ENCODE data around the gene SLC38A1. TPM values are rescaled to one million over a fixed set of nuclear protein-coding genes. Genes with fewer than 3 reads are reported as not detected.

The SLC38A1 gene
- total and polyA plus RNA-seq, 2 donors from 2014 or later, result 13.3 to 124 TPM

GRCh38 chr12:46219877-46220655 is 48.8 kb downstream of the SLC38A1 start:
- Histone ChIP-seq H3K36me3 (ENCODE audit: control insufficient read depth in 2 of 3, insufficient read depth in 3 of 3, low read length in 3 of 3) (no peaks in the 10 kb centered on the region), H3K9ac (ENCODE audit: low read length in 3 of 3) (no peak overlapping the region), H3K9me3 (ENCODE audit: control insufficient read depth in 2 of 3, insufficient read depth in 1 of 3, low read length in 3 of 3) (no peaks in the 10 kb centered on the region), H3K4me1 (ENCODE audit: control insufficient read depth in 2 of 3, insufficient read depth in 2 of 3, low read depth in 1 of 3, low read length in 3 of 3) (peaks cover 0 to 5% (median 0%) of the 10 kb centered on the region in 3 donors), H3K27me3 (ENCODE audit: control insufficient read depth, insufficient read depth, low read length) (no peaks in the 10 kb centered on the region), H3K4me3 (ENCODE audit: low read length in 3 of 3) (no peak overlapping the region), H3K27ac (ENCODE audit: low read depth in 2 of 2, low read length in 2 of 2) (peak overlapping the region in 1 of 2 donors; percentile 9)
- intact Hi-C loops (cut with DNase I), result no loop called here
- DNase-seq, result no peak
- TF ChIP-seq CTCF (IDR thresholded peaks at IDR 0.05; ENCODE audit: borderline replicate concordance, extremely low read depth, insufficient read depth), result no peak
- FAIRE-seq, result no peak

GRCh38 chr12:46219132-46219876 is 49.5 kb downstream of the SLC38A1 start:
- intact Hi-C loops (cut with DNase I), result no loop called here
- no peak for TF ChIP-seq CTCF (IDR thresholded peaks at IDR 0.05; ENCODE audit: borderline replicate concordance, extremely low read depth, insufficient read depth)
- DNase-seq (no peak), FAIRE-seq (no peak)
- Histone ChIP-seq H3K9ac (ENCODE audit: low read length in 3 of 3) (no peak overlapping the region), H3K27me3 (ENCODE audit: control insufficient read depth, insufficient read depth, low read length) (no peaks in the 10 kb centered on the region), H3K36me3 (ENCODE audit: control insufficient read depth in 2 of 3, insufficient read depth in 3 of 3, low read length in 3 of 3) (no peaks in the 10 kb centered on the region), H3K4me1 (ENCODE audit: control insufficient read depth in 2 of 3, insufficient read depth in 2 of 3, low read depth in 1 of 3, low read length in 3 of 3) (peaks cover 0 to 5% (median 0%) of the 10 kb centered on the region in 3 donors), H3K27ac (ENCODE audit: low read depth in 2 of 2, low read length in 2 of 2) (peak overlapping the region in 1 of 2 donors; percentile 9), H3K9me3 (ENCODE audit: control insufficient read depth in 2 of 3, insufficient read depth in 1 of 3, low read length in 3 of 3) (no peaks in the 10 kb centered on the region), H3K4me3 (ENCODE audit: low read length in 3 of 3) (no peak overlapping the region)

GRCh38 chr12:46218322-46219095 is 50.3 kb downstream of the SLC38A1 start:
- H3K4me3 ChIP-seq (ENCODE audit: low read length in 3 of 3), result no peak overlapping the region
- H3K27me3 ChIP-seq (ENCODE audit: control insufficient read depth, insufficient read depth, low read length), result no peaks in the 10 kb centered on the region
- H3K36me3 ChIP-seq (ENCODE audit: control insufficient read depth in 2 of 3, insufficient read depth in 3 of 3, low read length in 3 of 3), result no peaks in the 10 kb centered on the region
- no peak overlapping the region for H3K27ac ChIP-seq (ENCODE audit: low read depth in 2 of 2, low read length in 2 of 2)
- no peak for DNase-seq
- no peak overlapping the region for H3K9ac ChIP-seq (ENCODE audit: low read length in 3 of 3)
- no peaks in the 10 kb centered on the region for H3K9me3 ChIP-seq (ENCODE audit: control insufficient read depth in 2 of 3, insufficient read depth in 1 of 3, low read length in 3 of 3)
- intact Hi-C loops (cut with DNase I), result no loop called here
- H3K4me1 ChIP-seq (ENCODE audit: control insufficient read depth in 2 of 3, insufficient read depth in 2 of 3, low read depth in 1 of 3, low read length in 3 of 3), result peaks cover 0 to 5% (median 0%) of the 10 kb centered on the region in 3 donors
- no peak for FAIRE-seq
- no peak for TF ChIP-seq CTCF (IDR thresholded peaks at IDR 0.05; ENCODE audit: borderline replicate concordance, extremely low read depth, insufficient read depth)
